Measurements from ENCODE around the gene ZFYVE28. TPM values are rescaled to one million over a fixed set of nuclear protein-coding genes. Genes with fewer than 3 reads are reported as not detected.
A peak's percentile ranks its signal among the peaks of the same experiment; 100 is the strongest.

Gene ZFYVE28
- total and polyA plus RNA-seq, 12 donors = 4.3 to 24.6 (median 16.0) TPM

GRCh38 chr4:2415881-2416563 lies 2.4 kb downstream of the ZFYVE28 start:
- no peak for TF ChIP-seq POLR2A (IDR thresholded peaks at IDR 0.05)
- TF ChIP-seq, protein P1, sequence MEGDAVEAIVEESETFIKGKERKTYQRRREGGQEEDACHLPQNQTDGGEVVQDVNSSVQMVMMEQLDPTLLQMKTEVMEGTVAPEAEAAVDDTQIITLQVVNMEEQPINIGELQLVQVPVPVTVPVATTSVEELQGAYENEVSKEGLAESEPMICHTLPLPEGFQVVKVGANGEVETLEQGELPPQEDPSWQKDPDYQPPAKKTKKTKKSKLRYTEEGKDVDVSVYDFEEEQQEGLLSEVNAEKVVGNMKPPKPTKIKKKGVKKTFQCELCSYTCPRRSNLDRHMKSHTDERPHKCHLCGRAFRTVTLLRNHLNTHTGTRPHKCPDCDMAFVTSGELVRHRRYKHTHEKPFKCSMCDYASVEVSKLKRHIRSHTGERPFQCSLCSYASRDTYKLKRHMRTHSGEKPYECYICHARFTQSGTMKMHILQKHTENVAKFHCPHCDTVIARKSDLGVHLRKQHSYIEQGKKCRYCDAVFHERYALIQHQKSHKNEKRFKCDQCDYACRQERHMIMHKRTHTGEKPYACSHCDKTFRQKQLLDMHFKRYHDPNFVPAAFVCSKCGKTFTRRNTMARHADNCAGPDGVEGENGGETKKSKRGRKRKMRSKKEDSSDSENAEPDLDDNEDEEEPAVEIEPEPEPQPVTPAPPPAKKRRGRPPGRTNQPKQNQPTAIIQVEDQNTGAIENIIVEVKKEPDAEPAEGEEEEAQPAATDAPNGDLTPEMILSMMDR (IDR thresholded peaks at IDR 0.05) = no peak
- Histone ChIP-seq H3K27me3 (no peaks in the 10 kb centered on the region), H3K36me3 (replicated peaks in 1 of 2) (no peaks in the 10 kb centered on the region), H3K4me3 (peak overlapping the region in 1 of 4 donors; percentile 86), H3K9me3 (replicated peaks in 1 of 3) (no peaks in the 10 kb centered on the region), H3K4me1 (replicated peaks in 1 of 2) (peaks cover 25 to 41% of the 10 kb centered on the region in 2 donors), H3K27ac (peak overlapping the region in 2 of 5 donors; percentile 68 to 72)
- intact Hi-C loops (cut with DNase I) = no loop called here
- no peak for DNase-seq
- 74 to 92% (median 76%) methylated on average over 17 of the region's 17 CpGs for WGBS, 4 donors

GRCh38 chr4:2415213-2415612 lies 3.2 kb downstream of the ZFYVE28 start:
- Histone ChIP-seq H3K27ac (peak overlapping the region in 1 of 5 donors; percentile 72), H3K4me3 (no peak overlapping the region), H3K36me3 (replicated peaks in 1 of 2) (no peaks in the 10 kb centered on the region), H3K9me3 (replicated peaks in 1 of 3) (no peaks in the 10 kb centered on the region), H3K4me1 (replicated peaks in 1 of 2) (peaks cover 25 to 41% of the 10 kb centered on the region in 2 donors), H3K27me3 (no peaks in the 10 kb centered on the region)
- TF ChIP-seq POLR2A (IDR thresholded peaks at IDR 0.05) = no peak
- TF ChIP-seq, protein P1 (IDR thresholded peaks at IDR 0.05) = no peak
- DNase-seq = no peak
- 84 to 96% (median 96%) methylated on average over 3 of the region's 3 CpGs for WGBS, 4 donors
- intact Hi-C loops (cut with DNase I) = no loop called here

- intact Hi-C loops (cut with DNase I) = no loop called here
- H3K36me3 ChIP-seq (replicated peaks in 1 of 2) = no peaks in the 10 kb centered on the region
- TF ChIP-seq, protein P1 (IDR thresholded peaks at IDR 0.05) = no peak
- no peak for TF ChIP-seq POLR2A (IDR thresholded peaks at IDR 0.05)
- no peaks in the 10 kb centered on the region for H3K27me3 ChIP-seq
- peak overlapping the region in 1 of 4 donors; percentile 44 for H3K4me3 ChIP-seq
- H3K27ac ChIP-seq = peak overlapping the region; percentile 22 to 87 (median 67)
- 54 to 72% (median 60%) methylated on average over 7 to 14 of the region's 14 CpGs for WGBS, 4 donors
- H3K4me1 ChIP-seq (replicated peaks in 1 of 2) = peaks cover 17 to 29% of the 10 kb centered on the region in 2 donors
- no peaks in the 10 kb centered on the region for H3K9me3 ChIP-seq (replicated peaks in 1 of 3)
- peak in 2 of 7 donors; percentile 31 to 64 for DNase-seq
Observed at GRCh38 chr4:2413821-2414610, 4.4 kb downstream of the ZFYVE28 start.

Data from adrenal gland (tissue), 12 donors.